ENCODE results near the gene COL5A1.

Gene COL5A1

DNA sequence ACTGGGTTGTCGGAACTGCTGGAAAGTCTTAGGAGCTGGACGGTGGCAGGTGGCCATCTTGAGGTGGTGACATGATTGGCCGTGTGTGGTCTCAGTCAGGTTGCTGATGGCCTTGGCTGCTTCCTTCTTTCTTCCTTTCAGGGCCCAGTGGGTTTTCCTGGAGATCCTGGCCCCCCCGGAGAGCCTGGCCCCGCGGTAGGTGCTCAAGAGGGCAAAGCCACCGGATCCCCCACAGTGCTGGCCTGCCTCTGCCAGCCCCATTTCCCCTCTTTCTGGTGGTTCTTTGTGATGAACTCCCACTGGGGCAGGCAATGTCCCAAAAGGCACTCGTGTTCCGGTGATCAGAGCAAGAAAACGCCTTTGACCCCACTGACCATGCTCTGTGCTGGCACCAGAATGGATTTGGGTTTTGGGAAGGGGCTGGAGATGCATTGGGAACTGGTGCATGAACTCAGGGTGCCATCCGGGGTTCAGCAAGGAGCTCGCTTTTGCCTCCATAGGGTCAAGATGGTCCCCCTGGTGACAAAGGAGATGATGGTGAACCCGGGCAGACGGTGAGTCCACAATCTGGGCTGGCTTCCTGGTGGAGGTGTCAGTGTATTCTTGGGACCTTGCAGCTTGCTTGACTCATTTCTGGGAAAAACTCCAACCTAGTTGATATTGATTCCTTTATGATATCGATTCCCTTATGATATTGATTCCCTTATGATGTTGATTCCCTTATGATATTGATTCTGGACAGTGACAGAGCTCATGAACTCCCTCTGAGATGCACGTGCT, 174.0 kb downstream of the COL5A1 start:
- no peak for DNase-seq (ENCODE audit: low read depth in 2 of 2)

DNA sequence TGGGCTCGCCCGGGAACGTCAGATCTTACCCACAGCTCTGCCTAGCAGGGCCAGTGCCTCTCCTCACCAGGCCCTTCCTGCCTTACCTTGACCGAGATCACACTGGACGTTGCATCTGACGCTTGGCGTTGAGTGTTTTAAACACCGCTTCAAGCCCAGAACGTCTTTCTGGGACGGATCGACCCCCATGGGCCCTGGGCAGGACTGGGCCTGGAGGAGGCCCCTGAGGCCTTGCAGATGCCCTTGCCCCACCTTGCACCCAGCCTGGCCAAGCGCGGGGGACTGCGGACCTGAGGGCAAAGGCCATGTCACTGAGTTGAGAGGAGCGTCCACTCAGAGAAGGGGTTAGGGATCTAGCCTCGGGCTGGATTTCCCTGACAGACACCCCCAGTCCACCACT, 174.7 kb downstream of the COL5A1 start:
- no peak for DNase-seq (ENCODE audit: low read depth in 2 of 2)

DNA sequence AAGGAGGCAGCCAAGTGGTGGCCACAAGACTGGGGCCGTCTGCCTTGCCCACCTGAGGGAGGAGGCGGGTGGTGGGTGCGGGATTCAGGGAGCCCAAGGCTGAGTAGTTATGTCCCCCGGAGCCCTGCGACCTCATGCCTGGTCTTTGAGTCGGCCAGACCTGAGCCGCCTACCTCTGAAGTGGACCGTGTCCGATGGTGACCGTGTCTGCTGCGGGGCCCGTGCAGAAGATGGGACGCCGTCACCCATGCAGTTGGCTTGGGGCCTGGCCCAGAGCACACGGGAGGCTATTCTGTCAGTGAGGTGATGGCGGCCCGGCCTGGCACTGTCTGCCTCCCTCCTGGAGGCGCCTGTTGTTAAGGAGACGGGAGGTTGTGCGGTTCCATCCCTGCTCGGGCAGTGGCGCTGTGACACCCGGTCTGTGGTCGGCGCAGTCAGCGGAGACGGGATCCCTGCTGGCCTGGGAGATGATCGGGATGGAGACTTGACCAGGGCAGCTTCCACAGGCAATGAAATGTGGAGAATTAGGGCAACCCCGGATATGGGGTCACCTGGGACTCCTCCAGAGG, 176.5 kb downstream of the COL5A1 start:
- no peak for DNase-seq (ENCODE audit: low read depth in 2 of 2)

DNA sequence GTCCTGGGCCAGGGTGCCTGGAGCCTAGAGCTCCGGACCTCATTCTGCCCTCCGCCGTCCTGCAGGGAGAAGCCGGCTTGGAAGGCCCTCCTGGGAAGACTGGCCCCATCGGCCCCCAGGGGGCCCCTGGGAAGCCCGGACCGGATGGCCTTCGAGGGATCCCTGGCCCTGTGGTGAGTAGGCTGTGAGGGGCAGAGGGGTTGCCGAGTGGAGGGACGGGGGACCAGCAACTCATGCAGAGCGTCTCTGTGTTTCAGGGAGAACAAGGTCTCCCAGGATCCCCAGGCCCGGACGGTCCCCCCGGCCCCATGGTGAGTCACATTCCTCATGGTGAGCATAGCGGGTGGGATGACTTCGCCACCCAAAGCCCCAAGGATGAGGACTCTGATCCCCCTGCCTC, 177.0 kb downstream of the COL5A1 start:
- no peak for DNase-seq (ENCODE audit: low read depth in 2 of 2)

GRCh38 chr9:134820901-134821300, 179.3 kb downstream of the COL5A1 start:
- no peak for DNase-seq (ENCODE audit: low read depth in 2 of 2)

- no peak for DNase-seq (ENCODE audit: low read depth in 2 of 2)
Observed at GRCh38 chr9:134822541-134822940, 180.9 kb downstream of the COL5A1 start.

DNA sequence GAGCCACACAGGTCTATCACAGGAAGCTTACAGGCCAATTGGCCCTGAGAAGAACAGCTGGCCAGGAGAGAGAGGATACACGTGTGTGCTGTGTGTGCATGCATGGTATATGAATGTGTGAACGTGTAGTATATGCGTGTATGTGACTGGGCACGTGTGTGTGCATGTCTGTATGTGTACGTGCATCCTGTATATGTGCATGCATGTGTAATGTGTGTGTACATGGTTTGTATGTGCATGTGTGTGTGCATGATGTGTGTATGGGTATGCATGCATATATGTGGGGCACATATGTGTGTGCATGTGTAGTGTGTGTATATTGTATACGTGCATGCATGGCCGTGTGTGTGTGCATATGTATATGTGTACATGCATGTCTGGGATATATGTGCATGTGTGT, 182.0 kb downstream of the COL5A1 start:
- no peak for DNase-seq (ENCODE audit: low read depth in 2 of 2)

DNA sequence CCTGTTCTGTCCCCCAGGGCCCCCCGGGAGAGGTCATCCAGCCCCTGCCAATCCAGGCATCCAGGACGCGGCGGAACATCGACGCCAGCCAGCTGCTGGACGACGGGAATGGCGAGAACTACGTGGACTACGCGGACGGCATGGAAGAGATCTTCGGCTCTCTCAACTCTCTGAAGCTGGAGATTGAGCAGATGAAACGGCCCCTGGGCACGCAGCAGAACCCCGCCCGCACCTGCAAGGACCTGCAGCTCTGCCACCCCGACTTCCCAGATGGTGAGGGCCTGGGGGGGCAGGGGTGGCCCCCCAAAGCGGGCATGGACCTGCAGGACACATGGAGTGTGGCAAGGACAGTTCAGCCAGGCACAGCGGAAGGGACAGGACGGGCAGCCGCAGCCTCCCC, 183.0 kb downstream of the COL5A1 start:
- no peak for DNase-seq (ENCODE audit: low read depth in 2 of 2)

GRCh38 chr9:134825025-134825424, 183.4 kb downstream of the COL5A1 start:
- no peak for DNase-seq (ENCODE audit: low read depth in 2 of 2)

DNA sequence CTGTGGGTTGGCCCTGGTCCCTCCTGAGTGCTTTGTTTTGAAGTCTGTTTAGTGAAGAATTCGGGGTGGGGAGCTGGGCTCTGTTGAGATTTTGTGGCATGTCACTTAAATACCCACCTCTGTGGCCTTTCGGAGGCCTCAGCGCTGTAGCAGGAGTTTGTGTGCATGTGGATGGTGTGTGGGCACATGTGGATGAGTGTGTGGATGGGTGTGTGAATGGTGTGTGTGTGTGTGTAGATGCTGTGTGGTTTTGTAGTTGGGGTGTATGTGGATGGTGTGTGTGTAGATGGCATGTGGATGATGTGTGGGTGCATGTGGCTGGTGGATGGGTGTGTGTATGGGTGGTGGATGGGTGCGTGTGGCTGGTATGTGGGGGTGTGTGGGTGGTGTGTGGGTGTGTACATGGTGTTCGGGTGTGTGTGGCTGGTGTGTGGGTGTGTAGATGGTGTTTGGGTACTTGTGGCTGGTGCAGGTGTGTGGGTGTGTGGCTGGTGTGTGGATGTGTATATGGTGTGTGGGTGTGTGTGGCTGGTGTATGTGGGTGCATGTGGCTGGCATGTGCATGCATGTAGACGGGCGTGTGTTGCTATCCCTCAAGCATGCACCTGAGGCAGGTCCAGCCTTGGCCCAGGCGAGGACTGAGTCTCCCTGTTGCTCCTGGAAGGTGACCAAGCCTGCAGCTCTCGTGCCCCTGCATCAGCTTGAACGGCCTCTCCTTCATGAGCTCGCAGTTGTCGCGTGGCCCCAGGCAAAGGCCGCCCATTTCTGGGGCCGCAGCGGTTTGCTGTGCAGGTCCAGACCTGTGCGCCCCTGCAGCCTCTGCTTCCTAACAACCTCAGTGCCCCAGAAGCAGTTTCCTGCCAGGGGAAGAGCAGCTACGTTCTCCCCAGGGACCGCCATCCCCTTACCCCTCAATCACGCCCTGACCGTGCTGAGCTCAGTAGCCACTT, 185.0 kb downstream of the COL5A1 start:
- no peak for DNase-seq (ENCODE audit: low read depth in 2 of 2)

DNA sequence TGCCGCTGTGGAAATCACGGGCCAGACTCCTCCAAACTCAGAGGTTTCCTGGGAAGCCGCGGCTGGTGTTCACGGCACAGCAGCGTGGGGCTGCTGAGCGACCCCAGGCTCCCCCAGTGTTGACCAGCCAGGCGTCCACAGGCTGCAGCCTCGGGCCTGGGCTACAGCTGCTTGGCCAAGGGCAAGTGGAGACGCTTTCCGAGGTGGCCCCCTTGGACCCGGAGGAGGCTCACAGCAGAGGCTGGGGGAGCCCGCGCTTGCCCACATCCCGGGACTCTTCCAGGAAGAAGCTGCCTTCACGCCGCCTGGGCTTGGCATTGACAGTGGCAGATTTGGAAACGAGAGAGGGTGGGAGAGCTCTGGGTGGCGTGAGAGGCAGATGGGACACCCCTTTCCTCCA, 186.0 kb downstream of the COL5A1 start:
- no peak for DNase-seq (ENCODE audit: low read depth in 2 of 2)

DNA sequence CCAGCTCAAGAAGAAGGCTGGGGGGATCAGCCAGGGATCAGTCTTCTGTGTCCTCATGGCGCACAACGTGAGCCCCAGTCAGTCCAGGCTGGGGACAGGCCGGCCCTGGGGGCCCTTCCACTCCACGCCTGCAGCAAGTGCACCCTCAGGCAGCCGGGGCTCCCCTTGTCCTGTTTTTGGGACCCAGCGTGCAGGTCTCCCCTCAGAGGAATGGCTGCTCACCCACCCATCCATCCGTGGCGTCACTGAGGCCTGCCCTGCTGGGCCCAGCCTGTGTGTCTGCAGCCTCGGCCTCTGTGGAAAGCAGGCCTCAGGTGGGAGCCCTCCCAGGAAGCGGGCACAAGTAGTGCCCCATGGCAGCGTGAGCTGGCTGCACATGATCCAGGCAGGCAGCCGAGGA, 186.4 kb downstream of the COL5A1 start:
- no peak for DNase-seq (ENCODE audit: low read depth in 2 of 2)

GRCh38 chr9:134828892-134829291, 187.3 kb downstream of the COL5A1 start:
- no peak for DNase-seq (ENCODE audit: low read depth in 2 of 2)

DNA sequence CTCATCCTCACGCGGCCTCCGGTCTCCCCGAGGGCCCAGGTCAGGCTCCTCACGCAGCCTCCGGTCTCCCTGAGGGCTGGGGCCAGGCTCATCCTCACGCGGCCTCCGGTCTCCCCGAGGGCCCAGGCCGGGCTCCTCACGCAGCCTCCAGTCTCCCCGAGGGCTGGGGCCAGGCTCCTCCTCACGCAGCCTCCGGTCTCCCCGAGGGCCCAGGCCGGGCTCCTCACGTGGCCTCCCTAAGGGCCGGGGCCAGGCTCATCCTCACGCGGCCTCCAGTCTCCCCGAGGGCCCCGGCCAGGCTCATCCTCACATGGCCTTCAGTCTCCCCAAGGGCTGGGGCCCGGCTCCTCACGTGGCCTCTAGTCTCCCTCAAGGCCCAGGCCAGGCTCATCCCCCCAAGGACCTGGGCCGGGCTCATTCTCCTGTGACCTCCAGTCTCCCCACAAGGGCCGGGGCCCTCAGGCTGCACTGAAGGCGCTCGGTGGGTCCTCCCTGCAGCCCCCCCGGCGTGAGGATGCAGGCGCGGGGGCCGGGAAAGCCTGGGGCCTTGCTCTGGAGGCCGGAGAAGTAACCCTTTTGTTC, 187.8 kb downstream of the COL5A1 start:
- DNase-seq (ENCODE audit: low read depth in 2 of 2) = no peak

- DNase-seq (ENCODE audit: low read depth in 2 of 2) = no peak
Observed at GRCh38 chr9:134830126-134830525, 188.5 kb downstream of the COL5A1 start.

DNA sequence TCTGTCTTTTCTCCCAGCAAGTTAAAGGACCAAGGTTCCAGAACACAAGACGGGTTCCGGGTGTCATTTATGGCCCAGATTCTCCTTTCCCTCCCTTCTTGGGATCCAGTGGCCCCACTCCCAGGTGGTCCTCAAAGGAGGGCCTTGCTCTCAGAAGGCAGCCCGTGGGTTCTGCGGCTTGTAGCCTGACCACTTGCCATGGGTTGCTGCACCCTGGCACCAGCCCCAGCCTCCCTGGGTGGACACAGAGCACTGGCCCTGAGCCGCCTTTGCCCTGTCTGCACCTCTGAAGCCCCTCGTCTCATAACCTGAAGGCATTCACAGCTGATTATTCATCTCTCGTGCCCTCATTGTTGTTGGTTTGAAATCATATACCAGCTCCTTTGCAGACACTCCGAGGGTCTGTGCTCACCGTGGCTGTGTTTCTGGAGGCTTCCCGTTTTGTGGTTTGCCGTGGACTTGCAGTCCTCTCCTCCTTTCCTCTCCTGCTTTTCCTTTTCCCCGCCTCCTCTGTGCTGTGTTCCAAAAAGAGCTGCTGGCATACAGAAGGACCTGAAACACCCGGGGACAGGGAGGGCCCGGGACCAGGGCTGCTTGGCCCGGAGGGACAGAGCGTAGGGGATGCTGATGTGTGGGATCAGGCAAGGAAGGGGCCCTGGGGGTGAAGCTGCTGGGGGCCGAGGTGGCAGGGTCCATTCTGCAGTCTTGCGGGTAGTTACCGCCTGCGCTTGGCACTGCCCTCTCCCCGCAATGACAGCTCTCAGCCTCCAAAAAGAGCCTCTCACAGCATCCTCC, 189.5 kb downstream of the COL5A1 start:
- no peak for DNase-seq (ENCODE audit: low read depth in 2 of 2)

DNA sequence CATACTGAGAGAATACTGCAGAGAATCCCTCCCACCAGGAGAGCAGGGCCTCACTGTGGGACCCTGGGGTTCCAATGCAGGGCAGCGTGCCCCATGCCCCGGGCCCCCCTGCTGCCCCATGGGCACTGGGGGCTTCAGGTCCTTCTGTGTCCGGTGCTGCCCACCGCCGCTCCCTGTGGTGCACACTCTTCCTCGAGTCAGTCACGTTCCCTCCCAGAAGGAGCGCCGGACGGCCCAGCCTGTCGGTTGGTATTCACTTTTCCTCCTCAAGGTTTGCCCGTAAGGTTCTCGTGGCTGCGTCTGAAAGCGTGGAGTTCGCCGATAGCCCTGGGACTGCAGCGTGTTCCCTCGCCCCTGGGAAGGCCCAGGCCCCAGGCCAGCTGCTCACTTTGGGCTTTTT, 190.9 kb downstream of the COL5A1 start:
- no peak for DNase-seq (ENCODE audit: low read depth in 2 of 2)

DNA sequence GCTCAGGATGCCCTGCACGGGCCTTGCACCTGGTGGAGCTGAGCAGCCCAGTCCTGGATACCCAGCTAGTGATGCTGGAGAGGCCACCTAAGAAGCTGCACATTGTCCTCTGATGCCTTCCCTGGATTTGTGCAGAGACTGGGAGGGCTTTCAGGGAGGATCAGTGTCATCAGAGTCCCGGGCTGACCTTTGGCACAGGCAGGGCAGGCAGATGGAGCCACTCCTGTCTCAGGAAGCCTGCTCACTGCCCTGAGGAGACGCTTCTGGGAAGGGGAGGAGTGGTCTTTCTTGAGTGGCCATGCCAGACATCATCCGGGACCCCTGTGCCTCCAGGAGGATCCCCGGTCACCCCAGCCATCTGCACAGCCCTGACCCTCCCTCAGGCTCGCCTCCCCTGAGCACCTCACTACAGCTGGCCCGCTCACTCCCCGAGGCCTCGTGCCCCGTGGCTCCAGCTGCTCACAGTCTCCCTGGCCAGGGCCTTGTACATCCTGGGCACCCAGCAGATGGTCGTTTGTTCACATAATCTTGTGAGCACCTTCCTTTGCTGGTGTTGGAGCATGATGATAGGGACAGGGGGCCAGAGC, 191.8 kb downstream of the COL5A1 start:
- DNase-seq (ENCODE audit: low read depth in 2 of 2) = no peak

- DNase-seq (ENCODE audit: low read depth in 2 of 2) = no peak
Observed at GRCh38 chr9:134834217-134834956, 192.8 kb downstream of the COL5A1 start.

DNA sequence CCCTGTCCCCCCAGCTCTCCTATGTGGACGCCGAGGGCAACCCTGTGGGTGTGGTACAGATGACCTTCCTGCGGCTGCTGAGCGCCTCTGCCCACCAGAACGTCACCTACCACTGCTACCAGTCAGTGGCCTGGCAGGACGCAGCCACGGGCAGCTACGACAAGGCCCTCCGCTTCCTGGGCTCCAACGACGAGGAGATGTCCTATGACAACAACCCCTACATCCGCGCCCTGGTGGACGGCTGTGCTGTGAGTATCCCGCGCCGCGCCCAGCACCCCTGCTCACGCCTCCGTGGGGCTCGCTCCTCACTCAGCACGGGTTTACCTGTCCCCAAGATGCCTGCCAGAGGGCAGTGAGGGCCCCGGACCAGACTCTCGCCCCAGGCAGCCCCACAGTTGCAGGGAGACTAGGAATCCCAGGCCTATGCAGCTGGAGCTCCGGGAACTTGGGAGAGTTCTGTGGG, 193.4 kb downstream of the COL5A1 start:
- no peak for DNase-seq (ENCODE audit: low read depth in 2 of 2)
